ENCODE measurements around the gene HOXB8.

Gene HOXB8

GRCh38 chr17:48610282-48611211, 4.5 kb downstream of the HOXB8 start, which contains the start of gene HOXB7:
Gene HOXB7, minus strand, starts transcription at chr17:48611017. Its CDS starts 99 bp downstream, at chr17:48610918.
- no peak for DNase-seq

- no peak for DNase-seq
Measured at GRCh38 chr17:48609759-48610281, 5.3 kb downstream of the HOXB8 start.

GRCh38 chr17:48609033-48609432, 6.1 kb downstream of the HOXB8 start:
- DNase-seq: no peak

- no peak for DNase-seq
Measured at GRCh38 chr17:48608494-48608834, 6.6 kb downstream of the HOXB8 start.

GRCh38 chr17:48606892-48607614, 8.0 kb downstream of the HOXB8 start:
- no peak for DNase-seq

- no peak for DNase-seq
Measured at GRCh38 chr17:48605991-48606891, 8.9 kb downstream of the HOXB8 start.

GRCh38 chr17:48605409-48605919, 9.6 kb downstream of the HOXB8 start:
- no peak for DNase-seq

- no peak for DNase-seq
Measured at GRCh38 chr17:48604770-48605329, 10.2 kb downstream of the HOXB8 start, which contains the start of gene HOXB6. Gene HOXB6, minus strand, starts transcription at chr17:48604986. Its CDS starts 6,836 bp downstream, at chr17:48598150.

- DNase-seq: no peak
Measured at GRCh38 chr17:48603959-48604769, 10.9 kb downstream of the HOXB8 start.

GRCh38 chr17:48601539-48602425, 13.3 kb downstream of the HOXB8 start:
- no peak for DNase-seq

GRCh38 chr17:48601207-48601538, 13.9 kb downstream of the HOXB8 start:
- DNase-seq: no peak

GRCh38 chr17:48600244-48601098, 14.6 kb downstream of the HOXB8 start:
- no peak for DNase-seq

- DNase-seq: no peak
Measured at GRCh38 chr17:48599354-48599753, 15.7 kb downstream of the HOXB8 start.

- no peak for DNase-seq
Measured at GRCh38 chr17:48598736-48599135, 16.4 kb downstream of the HOXB8 start.

GRCh38 chr17:48597778-48598631, 17.1 kb downstream of the HOXB8 start:
- no peak for DNase-seq

GRCh38 chr17:48597528-48597777, 17.6 kb downstream of the HOXB8 start:
- no peak for DNase-seq

GRCh38 chr17:48596735-48597527, 18.2 kb downstream of the HOXB8 start:
- no peak for DNase-seq

All from NCI-H526 treated with DMSO at 0.1 percent for 48 hours (cell line).